NCI-H2196 (cell line): ENCODE data around the gene CCDC188.

Experiments
- DNase-seq: peaks from one replicate; lab custom pipeline; 2025; ENCODE audit not compliant: unreplicated experiment; lab: John Stamatoyannopoulos, UW

Gene CCDC188

GRCh38 chr22:20185750-20186149 is 34.9 kb upstream of the CCDC188 start:
- DNase-seq, result no peak

DNA sequence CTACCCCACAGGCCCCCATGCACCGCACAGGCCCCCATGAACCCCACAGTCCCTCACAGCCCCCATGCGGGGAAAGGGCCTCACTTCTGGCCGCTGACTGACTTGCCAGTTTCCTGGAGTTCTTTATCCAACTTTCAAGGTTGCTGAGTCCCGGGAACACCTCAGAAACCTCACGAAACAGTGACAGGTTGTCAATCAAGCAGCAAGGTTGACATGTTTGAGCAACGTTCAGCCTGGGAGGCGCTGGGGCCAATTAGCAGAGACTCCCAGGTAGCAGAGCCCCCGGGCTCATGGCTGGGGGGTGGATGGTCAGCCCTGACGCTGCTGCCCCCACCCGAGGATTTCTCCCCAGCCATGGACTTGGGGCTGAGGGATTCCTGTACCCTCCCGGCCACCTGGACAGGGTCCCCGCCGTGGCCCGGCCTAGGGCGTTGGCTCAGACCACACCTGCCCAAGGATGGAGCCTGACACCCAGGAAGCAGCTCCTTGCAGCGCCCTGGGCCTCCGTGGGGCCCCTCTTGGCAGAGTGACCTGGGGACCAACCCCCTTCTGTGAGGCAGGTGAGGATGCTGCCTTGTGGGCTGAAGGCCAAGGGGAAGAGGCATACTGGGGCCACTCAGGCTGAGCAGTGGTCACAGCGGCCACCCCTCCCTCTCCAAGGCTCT is 33.8 kb upstream of the CCDC188 start:
- no peak for DNase-seq

GRCh38 chr22:20183823-20184222 is 33.0 kb upstream of the CCDC188 start:
- DNase-seq, result no peak

DNA sequence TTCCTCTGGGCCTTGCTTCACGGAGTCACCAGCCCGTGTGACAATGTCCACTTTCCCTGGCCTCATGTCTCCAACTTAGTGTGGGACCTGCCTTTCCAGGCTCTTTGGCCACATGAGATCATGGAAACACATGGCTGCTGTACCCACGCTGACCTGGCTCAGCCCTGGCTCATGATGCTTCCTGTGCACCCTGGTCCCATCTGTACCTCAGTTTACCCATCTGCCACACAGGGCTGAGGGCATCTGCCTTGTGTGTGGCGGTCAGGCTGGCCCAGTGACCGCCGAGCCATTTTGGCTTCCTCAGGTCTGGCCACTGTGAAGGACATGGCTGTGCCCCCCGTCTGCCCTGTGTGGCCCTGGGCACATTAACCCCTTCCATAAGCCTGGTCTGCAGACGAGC is 32.2 kb upstream of the CCDC188 start:
- no peak for DNase-seq

GRCh38 chr22:20182365-20182764 is 31.5 kb upstream of the CCDC188 start:
- no peak for DNase-seq

DNA sequence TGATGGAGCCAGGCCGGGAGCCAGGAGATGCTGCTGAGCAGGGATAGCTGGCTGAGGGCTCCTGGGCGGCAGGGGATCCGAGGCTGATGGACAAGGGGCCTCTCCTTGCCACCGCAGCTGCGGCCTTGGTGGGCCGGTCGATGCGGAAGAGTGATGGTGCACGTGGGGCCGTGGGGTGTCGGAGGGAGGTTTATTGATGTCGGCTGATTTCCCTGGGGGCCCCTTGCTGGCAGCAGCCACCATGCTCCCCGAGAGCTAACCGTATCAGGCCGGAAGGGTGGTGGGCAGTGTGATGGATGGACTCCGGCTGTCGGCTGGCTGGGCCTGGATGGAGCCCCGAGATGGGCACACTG is 31.0 kb upstream of the CCDC188 start:
- DNase-seq, result no peak

DNA sequence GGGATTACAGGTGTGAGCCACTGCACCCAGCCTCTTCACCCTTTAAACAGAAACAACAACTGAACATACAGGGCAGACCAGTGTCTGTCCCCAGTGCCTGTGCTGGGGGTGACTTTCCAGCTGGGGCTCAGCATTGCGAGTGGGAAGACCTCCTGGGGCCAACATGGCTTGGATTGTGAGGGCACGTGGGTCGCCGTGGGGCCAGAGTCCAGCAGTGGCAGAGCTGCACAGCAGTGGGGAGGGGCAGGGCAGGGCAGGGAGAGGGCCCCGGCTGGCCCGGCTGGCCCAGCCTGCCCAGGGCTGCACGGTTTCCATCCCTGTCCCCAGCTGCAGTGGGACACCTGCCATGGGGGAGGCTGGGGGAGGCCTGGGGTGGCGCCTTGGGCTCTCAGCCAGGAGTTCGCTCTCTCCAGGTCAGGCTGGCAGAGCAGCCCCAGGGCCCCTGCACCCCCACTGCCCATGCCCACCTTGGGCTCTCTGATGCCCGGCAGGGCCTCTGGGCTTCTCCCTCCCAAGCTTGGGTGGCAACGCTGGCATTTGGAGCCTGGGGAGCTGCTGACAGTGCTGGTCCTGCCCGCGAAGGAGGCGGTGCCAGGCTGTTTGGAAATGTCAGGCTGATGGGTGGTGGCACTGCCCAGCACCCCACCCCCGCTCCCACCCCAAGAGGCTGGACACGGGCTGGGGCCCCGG is 30.5 kb upstream of the CCDC188 start:
- DNase-seq, result no peak

DNA sequence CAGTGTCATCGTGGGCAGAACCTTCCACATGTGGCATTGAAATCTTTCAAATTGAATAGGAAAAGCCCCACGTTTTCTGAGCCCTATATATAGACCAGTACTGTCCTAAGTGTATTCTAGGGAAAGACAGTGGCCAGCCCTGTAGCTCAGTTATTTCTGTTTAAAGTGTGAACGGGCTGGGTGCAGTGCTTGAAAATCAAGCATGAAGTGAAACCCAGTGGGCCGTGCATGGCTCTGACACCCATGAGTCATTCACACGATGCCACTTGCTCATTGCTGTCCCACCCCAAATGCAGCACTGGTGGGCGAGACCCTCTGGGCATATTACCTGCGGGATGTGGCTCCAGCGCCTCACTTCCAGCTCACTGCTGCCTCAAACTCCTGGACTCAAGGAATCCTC is 29.8 kb upstream of the CCDC188 start:
- DNase-seq, result no peak

DNA sequence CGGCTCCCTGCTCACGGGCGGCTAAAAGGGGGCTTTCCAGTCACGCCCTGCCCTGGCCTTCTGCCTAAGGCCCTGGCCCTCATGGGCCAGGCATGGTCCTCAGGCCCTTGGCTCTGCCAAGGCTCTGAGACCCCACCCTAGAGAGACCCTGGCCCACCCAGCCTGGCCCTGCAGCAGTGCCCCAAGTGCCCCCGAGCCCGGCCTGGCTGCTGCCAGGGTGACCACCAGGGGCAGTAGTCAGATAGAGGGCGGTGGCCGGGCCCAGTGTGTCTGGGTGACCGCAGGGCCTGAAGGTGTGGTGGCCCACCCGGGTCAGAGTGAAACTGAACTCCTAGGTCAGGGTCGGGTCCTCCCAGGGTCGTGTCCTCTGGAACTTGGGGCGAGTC is 29.4 kb upstream of the CCDC188 start:
- no peak for DNase-seq

DNA sequence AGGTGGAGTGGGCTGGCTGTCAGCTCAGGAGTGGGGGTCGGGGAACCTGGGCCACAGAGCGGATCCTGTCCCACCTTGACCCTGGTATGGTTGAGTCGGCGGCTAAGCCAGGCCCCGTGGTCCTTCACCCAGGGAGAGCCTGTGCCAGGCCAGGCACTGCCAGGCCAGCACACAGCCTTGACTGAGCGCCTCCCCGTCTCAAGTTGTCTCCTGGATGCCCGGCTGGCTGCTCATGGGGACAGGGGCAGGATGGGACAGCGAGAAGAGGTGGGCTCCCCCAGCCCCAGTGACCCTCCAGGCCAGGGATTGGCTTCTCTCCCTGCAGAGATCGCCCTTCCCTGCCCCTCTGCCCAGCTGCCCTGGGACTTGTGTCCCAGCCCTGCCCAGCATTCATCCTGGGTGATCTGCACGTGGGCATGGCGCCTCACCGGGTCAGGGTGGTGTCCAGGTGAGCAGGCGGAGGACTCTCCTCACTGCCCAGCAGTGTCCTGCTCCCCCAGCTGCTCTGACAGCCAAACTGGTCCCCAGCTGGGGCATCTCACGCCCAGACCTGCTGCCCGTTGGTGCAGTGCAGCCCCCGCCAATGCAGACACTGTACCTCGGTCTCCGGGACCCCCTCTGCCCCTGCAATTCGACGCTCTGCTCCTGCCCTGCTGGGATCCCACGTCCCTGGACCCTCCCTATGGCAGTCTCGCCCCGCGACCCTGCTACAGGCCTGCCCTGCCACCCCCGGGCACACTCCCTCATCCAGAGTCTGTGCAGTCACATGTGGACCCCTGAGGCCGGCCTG is 28.8 kb upstream of the CCDC188 start:
- no peak for DNase-seq

- DNase-seq, result no peak
Observed at GRCh38 chr22:20178915-20179227, 28.0 kb upstream of the CCDC188 start.

- DNase-seq, result no peak
Observed at GRCh38 chr22:20178075-20178914, 27.4 kb upstream of the CCDC188 start.

DNA sequence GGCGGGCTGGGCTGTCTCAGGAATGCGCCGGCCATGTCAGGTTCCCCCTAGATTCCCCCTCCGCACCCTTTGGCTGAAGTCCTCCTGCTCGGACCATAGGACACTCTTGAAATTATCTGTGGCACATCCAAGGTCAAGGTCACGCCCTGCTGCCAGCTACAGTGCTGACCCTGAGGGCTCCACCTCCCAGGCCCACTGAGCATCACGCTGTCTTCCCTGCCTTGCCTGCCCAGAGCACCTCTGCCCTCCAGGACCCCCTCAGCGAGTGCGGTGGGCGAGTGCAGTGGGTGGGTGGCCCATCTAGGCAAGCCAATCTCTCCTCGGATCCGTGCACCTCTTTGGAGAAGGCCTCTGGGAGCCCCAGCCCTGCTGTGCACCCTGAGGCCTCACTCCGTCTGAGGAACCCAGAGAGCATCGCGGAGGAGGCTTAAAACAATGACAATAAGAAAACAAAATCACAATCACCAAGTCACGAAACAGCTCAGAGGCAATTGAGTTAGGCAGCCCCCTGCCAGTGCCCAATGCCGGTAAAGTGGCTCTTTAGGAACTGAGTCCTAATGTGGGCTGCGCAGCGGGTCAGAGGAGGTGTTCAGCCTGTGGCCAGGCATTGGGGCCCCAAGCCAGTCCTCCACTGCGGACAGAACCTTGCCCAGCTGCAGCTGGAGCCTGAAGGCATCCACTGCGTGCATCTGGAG is 26.5 kb upstream of the CCDC188 start:
- no peak for DNase-seq

DNA sequence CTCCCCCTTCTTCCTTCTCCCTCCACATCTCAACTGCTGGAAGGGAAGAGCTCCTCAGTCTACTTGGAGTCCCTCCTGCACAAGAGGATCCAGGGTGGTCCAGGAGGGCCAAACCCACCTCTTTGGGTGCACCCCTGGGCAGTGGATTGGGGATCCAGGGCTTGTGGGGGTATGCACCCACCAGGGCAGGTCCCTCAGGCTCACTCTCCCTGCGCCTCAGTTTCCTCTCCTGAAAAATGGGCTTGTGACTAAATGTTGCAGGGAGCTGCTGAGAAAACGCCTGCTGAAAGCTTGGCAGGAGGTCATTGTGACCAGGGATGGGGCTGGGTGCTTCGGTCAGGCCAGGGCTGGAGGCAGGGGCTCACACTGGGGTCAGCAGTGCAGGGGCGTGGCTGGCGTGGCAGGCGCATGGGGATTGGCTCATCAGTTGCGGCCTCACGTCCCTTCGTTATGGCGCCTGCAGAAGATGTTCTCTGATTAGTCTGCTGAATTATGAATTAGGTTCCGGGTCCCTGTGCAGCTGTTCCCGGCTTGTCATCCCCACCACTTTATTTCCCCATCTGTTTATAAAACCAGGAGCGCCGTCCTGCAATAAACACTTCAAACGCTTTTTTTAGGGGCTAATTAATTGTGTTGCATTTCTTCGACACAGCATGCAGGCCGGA is 25.7 kb upstream of the CCDC188 start:
- no peak for DNase-seq

- no peak for DNase-seq
Observed at GRCh38 chr22:20175597-20175900, 24.7 kb upstream of the CCDC188 start.

GRCh38 chr22:20174785-20175596 is 24.1 kb upstream of the CCDC188 start:
- no peak for DNase-seq

GRCh38 chr22:20173772-20174171 is 22.9 kb upstream of the CCDC188 start:
- no peak for DNase-seq

- DNase-seq, result no peak
Observed at GRCh38 chr22:20173246-20173645, 22.4 kb upstream of the CCDC188 start.

- DNase-seq, result no peak
Observed at GRCh38 chr22:20172141-20172613, 21.3 kb upstream of the CCDC188 start.
